Activated CD8-positive, alpha-beta memory T cell treated with anti-CD3 and anti-CD28 coated beads for 48 hours (primary cell): ENCODE results near the gene HSBP1.

Experiments
- DNase-seq, 3 experiments: peaks; one replicate each; pipeline ENCODE4 v3.0.0-alpha.2; 2020; ENCODE audit warnings: low read depth in 2 of 3, low spot score in 2 of 3

Gene HSBP1

DNA sequence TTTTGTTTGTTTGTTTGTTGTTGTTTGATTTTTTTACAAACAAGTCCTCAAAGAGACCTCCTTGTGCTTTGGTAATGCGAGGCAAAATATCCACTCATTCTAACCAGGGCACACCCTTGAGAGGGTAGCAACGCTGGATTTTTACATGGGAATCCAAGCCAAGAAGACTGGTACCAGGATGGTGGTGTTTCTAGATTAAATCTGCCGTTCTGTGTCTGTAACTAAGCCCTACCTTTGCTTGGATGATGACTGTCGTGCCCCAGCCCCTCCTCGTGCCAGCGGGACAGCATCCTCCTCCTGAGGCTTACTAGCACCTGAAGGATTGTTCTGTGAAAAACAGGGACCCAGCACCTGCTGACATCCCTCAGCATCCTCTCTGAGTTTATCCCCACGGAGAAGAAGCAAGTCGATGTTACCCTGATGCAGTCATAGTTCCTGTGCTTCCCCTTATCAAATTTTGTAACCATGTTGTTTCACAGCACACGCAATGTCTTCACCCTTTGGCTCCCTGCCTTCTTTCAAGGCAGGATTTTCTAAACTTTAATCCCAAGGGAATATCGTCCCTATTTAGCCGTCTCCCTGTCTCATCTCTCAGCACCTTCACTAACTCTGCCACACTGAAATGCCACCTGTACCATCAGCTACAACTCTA, 5.1 kb upstream of the HSBP1 start:
- DNase-seq, result no peak

DNA sequence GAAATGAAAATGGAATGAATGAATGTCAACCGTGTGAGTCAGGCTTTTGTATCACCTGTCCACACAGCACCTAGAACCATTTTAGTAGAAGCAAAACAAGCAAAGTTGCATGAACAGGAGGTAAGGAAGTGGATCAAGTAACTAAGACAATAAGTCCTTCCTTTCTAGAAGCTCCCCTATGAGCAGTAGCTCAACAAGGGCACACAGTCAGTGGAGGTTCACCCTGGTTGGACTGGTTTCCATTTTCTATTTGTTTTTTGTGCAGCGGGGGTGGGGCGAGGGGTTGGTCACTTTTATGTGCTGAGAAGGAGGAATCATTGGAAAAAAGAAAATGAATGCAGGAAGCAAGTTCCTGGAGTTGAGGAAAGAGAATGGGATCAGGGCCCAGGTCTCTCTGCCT, 4.0 kb upstream of the HSBP1 start:
- no peak for DNase-seq

DNA sequence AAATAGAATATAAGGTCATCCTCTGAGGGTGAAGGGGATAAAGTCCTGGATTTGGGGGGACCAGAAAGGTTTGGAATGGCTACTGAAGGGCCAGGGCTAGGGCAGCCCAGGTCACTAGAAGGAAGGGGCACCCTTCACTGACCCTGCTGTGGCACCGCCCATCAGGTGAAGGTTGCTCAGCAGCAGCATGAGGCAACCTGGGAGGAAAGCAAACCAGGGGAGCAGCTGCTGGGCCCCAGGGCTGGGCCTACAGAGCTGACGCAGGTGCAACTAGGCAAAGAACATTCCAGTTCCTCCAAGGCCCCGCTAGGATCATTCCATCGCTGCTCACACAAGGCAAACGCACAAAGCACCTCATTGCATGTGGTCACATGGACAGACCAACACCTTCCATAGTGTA, 3.4 kb upstream of the HSBP1 start:
- no peak for DNase-seq

- no peak for DNase-seq
These were observed 1.7 kb upstream of the HSBP1 start for GRCh38 chr16:83806036-83806435.

DNA sequence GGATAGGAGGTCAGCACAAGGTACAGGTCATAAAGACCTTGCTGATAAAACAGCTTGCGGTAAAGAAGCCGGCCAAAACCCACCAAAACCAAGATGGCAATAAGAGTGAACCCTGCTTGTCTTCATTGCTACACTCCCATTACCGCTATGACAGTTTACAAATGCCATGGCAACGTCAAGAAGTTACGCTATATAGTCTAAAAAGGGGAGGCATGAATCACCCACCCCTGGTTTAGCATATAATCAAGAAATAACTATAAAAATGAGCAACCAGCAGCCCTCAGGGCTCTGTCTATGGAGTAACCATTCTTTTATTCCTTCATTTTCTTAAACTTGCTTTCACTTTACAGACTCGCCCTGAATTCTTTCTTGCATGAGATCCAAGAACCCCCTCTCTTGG, 1.0 kb upstream of the HSBP1 start:
- DNase-seq, result no peak

- no peak for DNase-seq
These were observed 460 bp upstream of the HSBP1 start for GRCh38 chr16:83807327-83807709.

- no peak for DNase-seq
These were observed 816 bp downstream of the HSBP1 start for GRCh38 chr16:83808573-83809014.

DNA sequence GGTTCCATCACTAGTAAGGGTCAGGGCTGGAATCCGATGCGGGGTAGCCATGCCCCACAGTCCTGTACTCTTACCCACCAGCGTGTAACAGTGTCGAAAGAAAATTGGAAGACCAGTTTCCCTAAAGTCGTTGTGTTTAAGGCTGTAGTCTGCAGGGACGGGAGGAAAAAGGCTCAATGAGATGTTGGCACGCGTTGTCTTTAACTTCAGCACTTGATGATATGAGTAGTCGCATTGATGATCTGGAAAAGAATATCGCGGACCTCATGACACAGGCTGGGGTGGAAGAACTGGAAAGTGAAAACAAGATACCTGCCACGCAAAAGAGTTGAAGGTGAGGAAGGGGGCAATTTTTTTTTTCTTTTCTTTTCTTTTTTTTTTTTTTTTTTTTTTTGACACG, 1.3 kb downstream of the HSBP1 start:
- DNase-seq, result no peak

- DNase-seq, result no peak
These were observed 3.1 kb downstream of the HSBP1 start for GRCh38 chr16:83810901-83811300.

DNA sequence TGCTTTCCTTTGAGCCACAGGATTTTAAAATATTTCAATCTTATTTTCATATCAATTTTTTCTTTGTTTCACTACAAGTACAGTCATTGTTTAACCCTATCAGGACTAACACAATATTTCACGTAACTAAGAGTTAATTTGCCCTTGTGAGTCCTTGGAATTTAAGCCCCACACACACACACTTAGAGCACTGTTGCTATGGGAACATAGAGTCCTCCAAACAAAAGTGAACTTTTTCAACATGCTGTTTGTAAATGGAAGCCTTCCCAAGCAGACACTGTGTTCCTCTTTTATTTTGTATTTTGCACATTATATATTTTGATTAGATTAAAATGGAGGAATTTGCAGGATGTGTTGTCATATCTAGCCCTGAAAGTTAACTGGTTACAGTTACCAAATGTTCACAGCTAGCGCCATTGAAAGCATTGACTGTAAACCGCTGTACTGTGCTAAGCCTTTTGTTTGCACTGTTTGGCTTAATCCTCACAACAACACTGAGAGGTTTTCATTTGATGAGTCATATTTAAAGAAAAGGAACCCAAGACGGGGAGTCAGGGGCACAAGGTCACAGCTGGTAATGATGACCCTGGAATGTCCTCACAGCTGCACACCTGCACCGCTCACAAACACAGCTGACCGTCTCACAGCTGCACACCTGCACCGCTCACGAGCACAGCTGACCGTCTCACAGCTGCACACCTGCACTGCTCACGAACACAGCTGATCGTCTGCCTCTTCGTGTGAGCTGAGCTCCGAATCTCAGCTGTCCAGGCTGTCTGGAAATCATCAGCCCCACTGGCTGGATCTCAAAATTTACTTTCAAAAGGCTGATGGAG, 6.3 kb downstream of the HSBP1 start:
- no peak for DNase-seq

DNA sequence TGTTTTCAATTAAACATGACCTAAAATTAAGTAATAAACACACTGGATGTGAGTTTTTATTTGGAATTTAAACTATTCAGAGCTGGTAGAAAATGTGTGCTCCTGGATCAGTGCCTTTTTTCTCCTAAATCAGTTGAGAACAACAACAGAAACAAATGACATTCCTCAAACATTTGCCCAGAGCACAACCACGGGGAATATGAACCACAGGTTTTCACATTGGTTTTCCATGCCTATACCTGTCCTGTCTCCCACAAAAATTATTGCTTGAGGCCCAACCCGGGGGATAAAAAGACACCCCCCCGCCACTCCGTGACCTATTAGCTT, 6.8 kb downstream of the HSBP1 start:
- DNase-seq, result no peak

DNA sequence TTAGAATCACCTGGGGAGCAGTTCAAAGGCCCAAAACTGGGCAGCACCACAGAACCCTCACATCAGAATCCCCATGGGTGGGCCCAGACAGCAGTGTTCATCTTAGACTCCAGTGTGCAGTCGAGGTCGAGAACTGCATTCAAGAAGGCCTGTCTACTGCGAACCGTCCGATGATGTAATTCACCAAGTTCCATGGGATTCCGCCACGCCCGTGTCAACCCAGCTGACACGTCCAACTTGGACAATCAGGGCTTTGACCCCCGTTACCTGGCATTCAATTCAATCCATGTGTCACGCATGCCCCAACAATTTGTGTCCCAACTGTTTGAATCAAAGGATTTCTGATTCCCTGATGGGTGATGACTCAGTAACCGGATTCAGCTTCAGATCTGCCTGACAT, 9.2 kb downstream of the HSBP1 start:
- DNase-seq, result no peak

DNA sequence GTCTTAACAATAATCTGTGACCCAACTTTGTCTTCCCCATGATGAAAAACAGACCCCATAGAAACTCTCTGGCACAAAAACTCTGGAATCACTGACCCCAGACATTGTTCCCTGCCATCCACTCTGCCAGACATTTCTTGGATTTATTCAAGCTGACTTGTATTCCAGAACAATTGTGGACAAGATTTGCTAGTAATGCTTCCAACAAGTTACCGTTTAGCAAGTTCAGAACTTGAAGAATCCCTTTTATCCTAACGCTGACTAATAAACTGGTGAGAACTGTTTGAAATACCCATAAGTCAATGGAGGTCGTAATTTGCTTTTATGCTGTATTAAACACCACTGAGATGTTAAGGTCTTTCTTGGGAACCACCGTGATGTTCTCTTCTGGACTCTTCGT, 10.5 kb downstream of the HSBP1 start:
- DNase-seq, result no peak

- no peak for DNase-seq
These were observed 11.6 kb downstream of the HSBP1 start for GRCh38 chr16:83819361-83819760.

GRCh38 chr16:83826146-83826913, 18.6 kb downstream of the HSBP1 start:
- DNase-seq, result peak; percentile 54 to 84 (median 60)

- no peak for DNase-seq
These were observed 22.5 kb downstream of the HSBP1 start for GRCh38 chr16:83830091-83830768.

GRCh38 chr16:83830769-83831455, 23.1 kb downstream of the HSBP1 start:
- DNase-seq, result no peak

- no peak for DNase-seq
These were observed 23.7 kb downstream of the HSBP1 start for GRCh38 chr16:83831456-83831987.

DNA sequence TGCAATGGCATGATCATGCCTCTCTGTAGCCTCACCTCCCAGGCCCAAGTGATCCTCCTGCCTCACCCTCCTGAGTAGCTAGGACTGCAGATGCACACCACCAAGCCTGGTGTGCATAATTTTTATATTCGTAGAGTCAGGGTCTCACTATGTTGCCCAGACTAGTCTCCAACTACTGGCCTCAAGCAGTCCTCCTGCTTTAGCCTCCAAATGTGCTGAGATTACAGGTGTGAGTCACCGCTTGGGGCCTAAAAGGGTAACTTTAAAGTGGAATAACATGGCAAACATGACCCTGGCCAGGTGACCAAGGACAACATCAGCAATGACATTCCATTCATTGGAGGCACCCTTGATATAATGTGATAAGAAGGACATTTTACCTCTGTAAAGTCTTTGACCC, 26.1 kb downstream of the HSBP1 start:
- DNase-seq, result no peak
